22Rv1 (cell line): ENCODE results near the gene LGSN.
"Not testable (repeated sequence)": the region's sequence is repeated elsewhere in the genome, so short reads cannot be mapped to it uniquely, and the experiment has no call there.

Experiments
- H3K27ac ChIP-seq: fragments of 450-650 bp; 2 replicates; pipeline ENCODE4 v1.5.1; 2017
- CTCF ChIP-seq: fragments of 450-650 bp; IDR thresholded peaks from 2 replicates; pipeline ENCODE4 v1.5.1; 2017; ENCODE audit warnings: mild to moderate bottlenecking
- ZFX ChIP-seq: fragments of 450-650 bp; IDR thresholded peaks from 2 replicates; pipeline ENCODE4 v1.6.1; 2017; ENCODE audit warnings: antibody characterized with exemption, borderline replicate concordance

Gene LGSN

GRCh38 chr6:63275953-63276352 lies 43.8 kb downstream of the LGSN start:
- H3K27ac ChIP-seq = no peak overlapping the region
- TF ChIP-seq ZFX = no peak
- no peak for TF ChIP-seq CTCF

- H3K27ac ChIP-seq = not testable (repeated sequence)
Measured at GRCh38 chr6:63274795-63275430, 44.9 kb downstream of the LGSN start.

- TF ChIP-seq ZFX = no peak
- peak; percentile 73 for TF ChIP-seq CTCF
- no peak overlapping the region for H3K27ac ChIP-seq
Measured at GRCh38 chr6:63272397-63272796, 47.4 kb downstream of the LGSN start.

GRCh38 chr6:63269470-63269869 lies 50.3 kb downstream of the LGSN start:
- no peak for TF ChIP-seq ZFX
- TF ChIP-seq CTCF = no peak
- no peak overlapping the region for H3K27ac ChIP-seq

- TF ChIP-seq CTCF = no peak
- TF ChIP-seq ZFX = no peak
- H3K27ac ChIP-seq = no peak overlapping the region
Measured at GRCh38 chr6:63268574-63268973, 51.2 kb downstream of the LGSN start.

- H3K27ac ChIP-seq = no peak overlapping the region
- TF ChIP-seq ZFX (no peak), CTCF (no peak)
Measured at GRCh38 chr6:63267828-63268227, 52.0 kb downstream of the LGSN start.

- TF ChIP-seq ZFX = no peak
- TF ChIP-seq CTCF = no peak
- H3K27ac ChIP-seq = no peak overlapping the region
Measured at GRCh38 chr6:63267046-63267445, 52.7 kb downstream of the LGSN start.

GRCh38 chr6:63263444-63263843 lies 56.3 kb downstream of the LGSN start:
- no peak overlapping the region for H3K27ac ChIP-seq
- no peak for TF ChIP-seq ZFX
- no peak for TF ChIP-seq CTCF
